Bronchial epithelial cell (primary cell): ENCODE data around the gene PTPN5. TPM values are rescaled to one million over a fixed set of nuclear protein-coding genes. Genes with fewer than 3 reads are reported as not detected.

Experiments
- DNase-seq: peaks from one replicate; pipeline ENCODE4 v3.0.0-alpha.2; 2010; ENCODE audit warnings: low read depth
- FAIRE-seq: peaks from 2 replicates; lab custom pipeline; 2011; peaks lifted over from hg19 to GRCh38; lab: Jason Lieb, UNC
- H3K27me3 ChIP-seq: 2 replicates; pipeline ENCODE4 v1.5.1; 2011; ENCODE audit warnings: low read length; ENCODE audit not compliant: control insufficient read depth, insufficient read depth
- H3K36me3 ChIP-seq: 2 replicates; pipeline ENCODE4 v1.5.1; 2011; ENCODE audit warnings: low read length; ENCODE audit not compliant: control insufficient read depth, insufficient read depth
- H3K4me3 ChIP-seq: 2 replicates; pipeline ENCODE4 v1.5.1; 2011; ENCODE audit warnings: mild to moderate bottlenecking, low read depth, low read length, control low read depth
- CTCF ChIP-seq: IDR thresholded peaks from 2 replicates; pipeline ENCODE4 v1.5.1; 2011; ENCODE audit warnings: mild to moderate bottlenecking, moderate library complexity, low read length, control low read depth, inconsistent platforms; ENCODE audit not compliant: insufficient read depth, severe bottlenecking
- total RNA-seq: library from RNA; depleted of rRNA; stranded (reverse); fragments of >200 nt; gene quantifications from 2 replicates; pipeline ENCODE4 v1.2.1, GENCODE V29; 2014

Gene PTPN5
- total RNA-seq, 1 donor from 2014 or later = not detected

- FAIRE-seq (no peak), DNase-seq (peak; percentile 71)
- no peaks in the 10 kb centered on the region for H3K27me3 ChIP-seq
- no peak overlapping the region for H3K4me3 ChIP-seq
- TF ChIP-seq CTCF = peak; percentile 63
- H3K36me3 ChIP-seq = no peaks in the 10 kb centered on the region
These were observed 11.0 kb upstream of the PTPN5 start for GRCh38 chr11:18802381-18803257.

- H3K36me3 ChIP-seq = no peaks in the 10 kb centered on the region
- TF ChIP-seq CTCF = no peak
- FAIRE-seq (no peak), DNase-seq (peak; percentile 96)
- peaks cover 5% of the 10 kb centered on the region for H3K27me3 ChIP-seq
- no peak overlapping the region for H3K4me3 ChIP-seq
These were observed 7.3 kb upstream of the PTPN5 start for GRCh38 chr11:18798799-18799469.

GRCh38 chr11:18794956-18795355 is 3.4 kb upstream of the PTPN5 start:
- Histone ChIP-seq H3K4me3 (no peak overlapping the region), H3K36me3 (no peaks in the 10 kb centered on the region), H3K27me3 (peaks cover 33% of the 10 kb centered on the region)
- DNase-seq (no peak), FAIRE-seq (no peak)
- TF ChIP-seq CTCF = no peak

- no peak overlapping the region for H3K4me3 ChIP-seq
- FAIRE-seq (no peak), DNase-seq (no peak)
- no peak for TF ChIP-seq CTCF
- no peaks in the 10 kb centered on the region for H3K36me3 ChIP-seq
- peaks cover 37% of the 10 kb centered on the region for H3K27me3 ChIP-seq
These were observed 1.2 kb upstream of the PTPN5 start for GRCh38 chr11:18792827-18793226.

- no peak for FAIRE-seq
- Histone ChIP-seq H3K27me3 (peaks cover 39% of the 10 kb centered on the region), H3K4me3 (no peak overlapping the region), H3K36me3 (no peaks in the 10 kb centered on the region)
- no peak for TF ChIP-seq CTCF
- DNase-seq = no peak
These were observed 501 bp upstream of the PTPN5 start for GRCh38 chr11:18791969-18792628.
